NB4 (cell line): ENCODE data around the gene EPSTI1.
"Not testable (repeated sequence)": the region's sequence is repeated elsewhere in the genome, so short reads cannot be mapped to it uniquely, and the experiment has no call there.

Experiments
- DNase-seq: peaks from one replicate; pipeline ENCODE4 v3.0.0; 2010; ENCODE audit warnings: low read depth
- H3K4me3 ChIP-seq: one replicate; pipeline ENCODE4 v1.5.1; 2011; ENCODE audit warnings: mild to moderate bottlenecking, low read depth, low read length, moderate library complexity
- MYC ChIP-seq: IDR thresholded peaks from 2 replicates; pipeline ENCODE4 v1.6.1; 2011; ENCODE audit warnings: low read depth, low read length
- POLR2A ChIP-seq: IDR thresholded peaks from 2 replicates; pipeline ENCODE4 v1.6.1; 2011; ENCODE audit warnings: mild to moderate bottlenecking; ENCODE audit not compliant: insufficient read length; ENCODE audit errors: extremely low read depth
- TF ChIP-seq, protein P1 (sequence below): IDR thresholded peaks from one replicate; pipeline ENCODE4 v1.5.1; 2012; ENCODE audit warnings: low read depth, low read length
- TF ChIP-seq, protein P2 (sequence below): IDR thresholded peaks from 2 replicates; pipeline ENCODE4 v1.6.1; 2011; ENCODE audit warnings: low read depth, low read length

Gene EPSTI1

DNA sequence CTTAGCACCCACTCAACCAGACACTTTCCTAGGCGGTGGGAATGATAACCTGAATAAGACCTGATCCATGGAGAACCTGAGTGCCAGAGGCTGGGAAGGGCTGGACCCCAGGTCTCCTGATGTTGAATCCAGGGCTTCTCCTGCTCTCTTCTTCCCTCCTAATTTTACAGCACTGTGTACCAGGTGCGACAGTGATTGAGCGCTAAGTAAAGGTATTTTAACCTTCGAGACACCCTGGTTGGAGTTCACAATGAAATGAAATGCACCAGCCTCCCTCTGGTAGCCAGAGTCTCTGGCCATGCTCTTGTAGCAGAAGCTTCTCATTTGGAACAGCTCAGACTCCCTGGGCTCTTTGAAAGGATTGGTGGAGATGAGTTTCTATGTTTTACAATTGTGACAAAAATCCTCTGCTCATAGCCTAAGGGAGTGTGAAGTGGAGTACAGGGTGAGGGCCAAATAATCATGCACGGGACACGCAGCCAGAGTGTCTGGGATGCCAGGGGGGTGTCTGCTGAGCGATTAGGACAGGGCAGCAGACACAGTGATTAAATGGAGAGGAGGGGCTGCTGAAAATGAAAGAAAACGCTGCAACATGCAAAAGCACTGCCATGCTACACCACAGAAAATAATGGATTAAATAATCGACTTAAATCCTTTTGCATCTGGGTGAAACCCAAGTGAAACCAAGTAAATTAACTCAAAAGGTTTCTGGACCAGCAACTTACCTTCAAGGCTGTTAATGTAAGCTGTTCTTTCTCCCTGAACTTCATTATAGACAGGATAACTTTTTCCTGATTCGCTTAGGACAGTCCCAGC is 126.9 kb downstream of the EPSTI1 start:
- DNase-seq = no peak
- no peak overlapping the region for H3K4me3 ChIP-seq
- no peak for TF ChIP-seq POLR2A
- TF ChIP-seq, protein P1, sequence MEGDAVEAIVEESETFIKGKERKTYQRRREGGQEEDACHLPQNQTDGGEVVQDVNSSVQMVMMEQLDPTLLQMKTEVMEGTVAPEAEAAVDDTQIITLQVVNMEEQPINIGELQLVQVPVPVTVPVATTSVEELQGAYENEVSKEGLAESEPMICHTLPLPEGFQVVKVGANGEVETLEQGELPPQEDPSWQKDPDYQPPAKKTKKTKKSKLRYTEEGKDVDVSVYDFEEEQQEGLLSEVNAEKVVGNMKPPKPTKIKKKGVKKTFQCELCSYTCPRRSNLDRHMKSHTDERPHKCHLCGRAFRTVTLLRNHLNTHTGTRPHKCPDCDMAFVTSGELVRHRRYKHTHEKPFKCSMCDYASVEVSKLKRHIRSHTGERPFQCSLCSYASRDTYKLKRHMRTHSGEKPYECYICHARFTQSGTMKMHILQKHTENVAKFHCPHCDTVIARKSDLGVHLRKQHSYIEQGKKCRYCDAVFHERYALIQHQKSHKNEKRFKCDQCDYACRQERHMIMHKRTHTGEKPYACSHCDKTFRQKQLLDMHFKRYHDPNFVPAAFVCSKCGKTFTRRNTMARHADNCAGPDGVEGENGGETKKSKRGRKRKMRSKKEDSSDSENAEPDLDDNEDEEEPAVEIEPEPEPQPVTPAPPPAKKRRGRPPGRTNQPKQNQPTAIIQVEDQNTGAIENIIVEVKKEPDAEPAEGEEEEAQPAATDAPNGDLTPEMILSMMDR = no peak
- TF ChIP-seq MYC = no peak

DNA sequence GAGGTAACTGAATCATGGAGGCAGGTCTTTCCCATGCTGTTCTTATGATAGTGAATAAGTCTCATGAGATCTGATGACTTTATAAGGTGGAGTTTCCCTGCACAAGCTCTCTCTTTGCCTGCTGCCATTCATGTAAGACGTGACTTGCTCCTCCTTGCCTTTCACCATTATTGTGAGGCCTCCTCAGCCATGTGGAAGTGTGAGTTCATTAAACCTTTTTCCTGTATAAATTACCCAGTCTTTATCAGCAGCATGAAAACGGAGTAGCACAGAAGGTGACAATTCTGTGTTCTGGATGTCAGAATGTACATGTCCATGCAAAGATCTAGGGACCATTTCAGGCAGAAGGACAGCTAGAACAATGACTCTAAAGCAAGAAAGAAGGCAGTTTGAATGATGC is 129.7 kb downstream of the EPSTI1 start:
- DNase-seq = not testable (repeated sequence)

DNA sequence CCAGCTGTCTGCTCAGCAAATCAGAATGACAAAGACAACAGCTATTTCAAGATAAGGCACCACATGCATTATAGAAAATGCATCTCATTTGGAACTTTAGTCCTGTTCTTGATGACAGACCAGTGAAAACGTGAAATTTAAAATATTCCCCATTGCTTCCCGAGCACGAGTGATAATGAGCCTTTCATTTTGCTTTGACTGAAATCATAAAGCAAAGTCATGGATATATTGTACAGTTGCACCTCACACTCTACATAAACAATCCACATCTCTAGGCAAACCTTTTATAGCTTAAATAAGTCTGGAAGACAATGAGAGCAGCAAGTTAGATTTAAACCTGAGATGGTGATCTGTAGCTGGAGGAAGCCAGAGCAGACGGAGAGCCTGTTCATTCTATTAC is 131.6 kb downstream of the EPSTI1 start:
- TF ChIP-seq, protein P1 = no peak

More for the DNA sequence above, 129.7 kb downstream of the EPSTI1 start:
- H3K4me3 ChIP-seq = not testable (repeated sequence)

DNA sequence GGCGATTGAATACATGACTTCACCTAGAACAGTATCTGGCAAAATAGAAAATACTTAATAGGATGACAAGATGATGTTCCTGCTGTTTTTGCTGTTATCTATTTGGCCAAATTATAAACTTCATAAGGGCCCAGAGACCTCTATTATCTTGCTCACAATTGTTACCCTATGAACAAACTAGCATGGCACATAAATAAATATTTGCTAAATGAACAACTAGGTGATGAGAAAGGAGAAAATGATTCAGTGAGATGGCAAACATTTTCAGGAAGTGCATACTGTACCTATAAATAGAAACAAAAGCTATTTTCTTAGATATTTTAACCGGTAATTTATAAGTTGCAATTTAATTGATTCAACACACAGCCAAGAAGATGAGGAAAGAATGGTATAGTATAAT is 132.3 kb downstream of the EPSTI1 start:
- DNase-seq = no peak
- no peak overlapping the region for H3K4me3 ChIP-seq
- TF ChIP-seq, protein P1 = no peak
- TF ChIP-seq MYC (no peak), POLR2A (no peak)
- TF ChIP-seq, protein P2, sequence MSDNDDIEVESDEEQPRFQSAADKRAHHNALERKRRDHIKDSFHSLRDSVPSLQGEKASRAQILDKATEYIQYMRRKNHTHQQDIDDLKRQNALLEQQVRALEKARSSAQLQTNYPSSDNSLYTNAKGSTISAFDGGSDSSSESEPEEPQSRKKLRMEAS = no peak

More for the DNA sequence above, 131.6 kb downstream of the EPSTI1 start:
- DNase-seq = no peak
- H3K4me3 ChIP-seq = no peak overlapping the region

DNA sequence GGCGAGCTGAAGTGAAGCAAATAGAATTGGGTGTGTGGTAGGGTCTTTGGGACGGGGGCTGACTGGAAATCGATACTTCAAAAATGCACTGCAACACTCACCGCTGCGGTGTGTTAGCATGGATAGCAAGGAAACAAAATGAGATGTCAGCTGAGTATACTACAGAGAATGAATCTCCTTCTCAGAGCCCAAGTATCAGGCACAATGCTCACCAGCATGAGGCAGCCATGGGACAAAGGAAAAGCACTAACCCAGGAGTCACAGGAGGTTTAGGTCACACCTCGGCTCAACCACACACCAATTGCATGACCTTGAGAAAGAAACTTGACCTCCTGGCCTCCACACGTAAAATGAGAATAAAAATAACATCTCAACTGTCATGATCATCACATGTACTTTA is 136.6 kb downstream of the EPSTI1 start:
- no peak overlapping the region for H3K4me3 ChIP-seq
- no peak for DNase-seq
- TF ChIP-seq MYC (no peak), POLR2A (no peak)
- TF ChIP-seq, protein P1 = no peak

DNA sequence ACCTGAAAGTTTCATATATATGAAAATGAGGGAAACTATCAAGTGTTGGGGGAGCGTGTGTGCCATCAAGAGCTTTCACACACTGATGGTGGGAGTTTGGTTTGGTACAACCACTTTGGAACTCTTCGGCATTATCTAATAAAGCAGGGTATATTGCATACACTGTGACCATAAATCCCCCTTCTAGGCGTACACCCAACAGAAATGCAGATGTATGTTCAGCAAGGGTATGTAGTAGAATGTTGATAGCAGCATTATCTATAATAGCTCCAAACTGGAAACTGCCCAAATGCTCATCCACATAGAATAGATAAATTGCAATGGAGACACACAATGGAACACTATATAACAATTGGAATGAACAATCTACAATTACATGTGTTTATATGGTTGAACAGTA is 139.9 kb downstream of the EPSTI1 start:
- DNase-seq = no peak
- no peak for TF ChIP-seq POLR2A
- TF ChIP-seq, protein P2 = no peak
- no peak for TF ChIP-seq MYC
- TF ChIP-seq, protein P1 = no peak
- H3K4me3 ChIP-seq = no peak overlapping the region
